Naive thymus-derived CD4-positive, alpha-beta T cell (primary cell): ENCODE measurements around the gene LRTM1. TPM values are rescaled to one million over a fixed set of nuclear protein-coding genes. Genes with fewer than 3 reads are reported as not detected.

Source experiments
- ATAC-seq: fragments of 150-1000 bp; cut with Tn5 transposase; 2 replicates; pipeline ENCODE4 v1.10.0; 2021; ENCODE audit warnings: mild to moderate bottlenecking, moderate library complexity
- CTCF ChIA-PET: fragments of 350-600 bp; sonication (Branson Sonifier 250); formaldehyde crosslinking; loops from one replicate; lab custom pipeline; 2021; ENCODE audit warnings: antibody characterized with exemption; lab: Charles Lee
- POLR2A ChIA-PET: fragments of 350-600 bp; sonication (Branson Sonifier 250); formaldehyde crosslinking; loops from one replicate; lab custom pipeline; 2021; ENCODE audit warnings: antibody characterized with exemption, inconsistent platforms; lab: Charles Lee
- DNase-seq, 9 donors: peaks; one replicate each; pipeline versions ENCODE4 v3.0.0 to v3.0.0-alpha.2; 2020 to 2022; ENCODE audit warnings: mixed read lengths in 1 of 9
- H3K27ac ChIP-seq: one replicate; pipeline ENCODE4 v1.7.0; 2013; ENCODE audit warnings: mild to moderate bottlenecking, low read depth, low read length, moderate library complexity
- H3K27me3 ChIP-seq, 2 donors: one replicate each; pipeline ENCODE4 v1.7.0; 2013; ENCODE audit warnings: low read length in 2 of 2, mild to moderate bottlenecking in 2 of 2, moderate library complexity in 2 of 2; ENCODE audit not compliant: control insufficient read depth in 2 of 2, insufficient read depth in 2 of 2
- H3K36me3 ChIP-seq, 3 experiments: 1 replicate in 2 of 3; 2 replicates in 1 of 3; pipeline ENCODE4 v1.7.0; 2013; ENCODE audit warnings: low read length in 3 of 3, mild to moderate bottlenecking in 3 of 3, moderate library complexity in 1 of 3; ENCODE audit not compliant: insufficient read depth in 3 of 3, control insufficient read depth in 2 of 3
- H3K4me1 ChIP-seq, 2 donors: one replicate each; pipeline ENCODE4 v1.7.0; 2013; ENCODE audit warnings: low read length in 2 of 2, mild to moderate bottlenecking in 2 of 2, moderate library complexity in 1 of 2; ENCODE audit not compliant: control insufficient read depth in 2 of 2, insufficient read depth in 2 of 2
- H3K4me3 ChIP-seq: 2 replicates; pipeline ENCODE4 v1.7.0; 2013; ENCODE audit warnings: mild to moderate bottlenecking, low read length
- H3K9me3 ChIP-seq, 3 experiments: 1 replicate in 2 of 3; 2 replicates in 1 of 3; pipeline ENCODE4 v1.7.0; 2013; ENCODE audit warnings: low read length in 3 of 3; ENCODE audit not compliant: control insufficient read depth in 2 of 3
- H3K27ac Mint-ChIP-seq, 9 donors: one replicate each; pipeline ENCODE4 v1.8.0; 2020 to 2022; ENCODE audit warnings: mixed read lengths in 9 of 9, mild to moderate bottlenecking in 8 of 9, moderate library complexity in 5 of 9, inconsistent platforms in 2 of 9
- H3K27me3 Mint-ChIP-seq, 5 donors: one replicate each; pipeline ENCODE4 v1.8.0; 2021 to 2022; ENCODE audit warnings: mixed read lengths in 5 of 5, mild to moderate bottlenecking in 1 of 5
- H3K36me3 Mint-ChIP-seq, 5 donors: one replicate each; pipeline ENCODE4 v1.8.0; 2020 to 2022; ENCODE audit warnings: mixed read lengths in 5 of 5, mild to moderate bottlenecking in 3 of 5, inconsistent platforms in 1 of 5
- H3K4me1 Mint-ChIP-seq, 7 donors: one replicate each; pipeline ENCODE4 v1.8.0; 2020 to 2022; ENCODE audit warnings: mixed read lengths in 7 of 7, mild to moderate bottlenecking in 3 of 7, inconsistent platforms in 1 of 7
- H3K4me3 Mint-ChIP-seq, 10 donors: one replicate each; pipeline ENCODE4 v1.8.0; 2020 to 2022; ENCODE audit warnings: mild to moderate bottlenecking in 10 of 10, mixed read lengths in 10 of 10, moderate library complexity in 6 of 10, inconsistent platforms in 2 of 10
- H3K9me3 Mint-ChIP-seq, 11 donors: one replicate each; pipeline ENCODE4 v1.8.0; 2020 to 2022; ENCODE audit warnings: mixed read lengths in 11 of 11, mild to moderate bottlenecking in 4 of 11, inconsistent platforms in 1 of 11, moderate library complexity in 1 of 11
- intact Hi-C, 2 donors: fragments of 100-400 bp; cut with micrococcal nuclease; formaldehyde crosslinking; loops; one replicate each; pipeline ENCODE4 v1.15.1; 2023
- polyA plus RNA-seq, 2 donors: library from polyadenylated mRNA; unstranded; fragments of 300-500 nt; fragmentation: Illumina TruSeq; gene quantifications; one replicate each; pipeline ENCODE4 v1.2.3, GENCODE V29; 2021
- total RNA-seq, 6 experiments: library from RNA in 5 of 6; stranded (reverse) in 5 of 6; gene quantifications; 1 replicate in 5 of 6; 2 replicates in 1 of 6; pipeline ENCODE4 v1.2.3 and lab custom pipeline; 2021 to 2026

LRTM1 gene
- total RNA-seq, result not detected
- polyA plus RNA-seq, result not detected
- not detected for total RNA-seq (lab: John Stamatoyannopoulos, UW)

DNA sequence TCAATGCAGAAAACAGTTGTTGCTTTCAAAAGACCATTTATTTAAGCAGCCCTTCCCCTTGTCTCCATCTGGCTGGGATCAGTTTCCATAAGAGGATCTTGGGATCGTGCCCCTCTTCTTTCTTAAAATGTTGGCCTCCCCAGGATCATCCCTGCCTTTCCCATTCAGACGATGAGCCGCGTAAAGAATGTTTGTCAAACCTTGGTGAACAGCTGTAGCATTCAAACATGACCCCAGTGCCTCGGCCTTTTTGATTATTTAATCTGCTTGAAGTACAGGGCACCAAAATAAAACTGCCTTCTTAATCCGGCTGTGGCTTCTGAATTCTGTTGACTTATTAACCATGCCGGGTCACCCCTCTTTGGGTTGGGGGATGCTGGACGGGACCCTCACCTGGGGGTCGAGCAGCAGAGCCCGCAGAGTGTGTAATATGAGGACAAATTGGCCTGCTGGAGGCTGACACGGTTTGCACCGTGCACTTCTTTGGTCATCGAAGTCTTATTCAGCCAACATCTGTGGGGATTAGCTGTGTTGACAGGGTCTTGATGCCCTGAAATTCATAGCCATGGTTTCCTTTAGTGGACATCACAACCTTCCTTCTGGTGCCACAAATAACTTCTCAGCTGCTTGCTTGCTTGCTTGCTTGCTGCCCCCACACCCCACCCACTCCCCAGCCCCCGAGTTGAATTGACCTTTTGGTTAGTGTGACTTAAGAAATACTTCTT, at the start of gene LRTM1:
TSS of gene LRTM1 (minus strand) at position 14 of the 725 bp plus-strand sequence. CDS start 148 bp downstream, outside the sequence.
- CTCF ChIA-PET, result no interaction called here
- Histone ChIP-seq H3K4me3 (no peak within 1 kb of the TSS), H3K27ac (no peak within 1 kb of the TSS), H3K36me3 (no peaks in the 10 kb centered on the region), H3K9me3 (no peaks in the 10 kb centered on the region), H3K27me3 (no peaks in the 10 kb centered on the region), H3K4me1 (no peaks in the 10 kb centered on the region)
- DNase-seq, result no peak
- Mint-ChIP-seq H3K9me3 (peaks cover 0 to 5% (median 2%) of the 10 kb centered on the region in 11 donors), H3K27me3 (peaks cover 0 to 12% (median 0%) of the 10 kb centered on the region in 5 donors), H3K4me3 (no peak within 1 kb of the TSS), H3K4me1 (no peaks in the 10 kb centered on the region), H3K27ac (no peak within 1 kb of the TSS), H3K36me3 (no peaks in the 10 kb centered on the region)
- POLR2A ChIA-PET, result no interaction called here
- no peak for ATAC-seq
- intact Hi-C loops, result no loop called here

DNA sequence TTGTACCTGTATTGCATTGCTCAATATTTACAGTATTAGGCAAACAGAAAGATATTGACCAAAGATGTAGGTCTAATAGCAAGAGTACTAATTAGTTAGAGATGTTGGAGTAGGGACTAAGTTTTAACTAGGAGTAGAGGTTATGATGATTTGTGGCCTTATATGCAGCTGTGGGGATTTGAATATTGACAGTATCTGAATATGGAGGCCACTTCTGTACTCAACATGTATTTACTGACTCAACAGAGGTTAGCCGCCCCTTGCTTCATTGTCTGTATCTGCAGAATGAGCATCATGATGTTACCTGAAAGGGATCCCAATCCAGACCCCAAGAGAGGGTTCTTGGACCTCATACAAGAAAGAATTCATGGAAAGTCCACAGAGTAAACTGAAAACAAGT, 49.6 kb upstream of the LRTM1 start:
- no peak overlapping the region for H3K4me3 ChIP-seq
- no peak overlapping the region for H3K4me3 Mint-ChIP-seq
- ChIA-PET CTCF (no interaction called here), POLR2A (no interaction called here)
- ATAC-seq, result no peak
- H3K4me1 ChIP-seq, result no peaks in the 10 kb centered on the region
- H3K9me3 Mint-ChIP-seq, result peaks cover 0 to 15% (median 5%) of the 10 kb centered on the region in 11 donors
- peaks cover 0 to 16% (median 0%) of the 10 kb centered on the region in 5 donors for H3K27me3 Mint-ChIP-seq
- H3K27me3 ChIP-seq, result peaks cover 0 to 2% of the 10 kb centered on the region in 2 donors
- no peaks in the 10 kb centered on the region for H3K9me3 ChIP-seq
- H3K36me3 Mint-ChIP-seq, result no peaks in the 10 kb centered on the region
- no peaks in the 10 kb centered on the region for H3K36me3 ChIP-seq
- no peak for DNase-seq
- H3K27ac ChIP-seq, result no peak overlapping the region
- intact Hi-C loops, result no loop called here
- H3K4me1 Mint-ChIP-seq, result no peaks in the 10 kb centered on the region
- H3K27ac Mint-ChIP-seq, result no peak overlapping the region

DNA sequence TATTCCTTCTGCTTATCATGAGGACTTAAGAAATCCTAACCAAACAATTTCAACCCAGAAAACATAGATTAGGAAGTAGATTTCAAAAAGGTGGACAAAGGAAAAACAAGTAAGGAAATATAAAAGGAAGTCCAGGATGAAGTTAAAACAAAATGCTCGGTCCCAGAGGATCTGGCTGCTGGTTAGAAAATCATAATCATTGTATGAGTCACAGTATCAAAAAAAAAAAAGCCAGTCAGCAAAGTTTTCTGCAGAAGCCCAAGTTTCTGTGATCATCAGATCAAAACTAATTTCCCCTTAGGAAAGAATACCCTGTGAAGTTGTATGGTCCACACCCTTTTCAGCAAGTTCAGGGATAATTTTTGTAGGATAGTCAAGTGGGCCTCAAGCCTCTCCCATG, 43.0 kb upstream of the LRTM1 start:
- Histone ChIP-seq H3K9me3 (no peaks in the 10 kb centered on the region), H3K36me3 (no peaks in the 10 kb centered on the region), H3K27ac (no peak overlapping the region), H3K4me3 (no peak overlapping the region), H3K4me1 (no peaks in the 10 kb centered on the region), H3K27me3 (no peaks in the 10 kb centered on the region)
- DNase-seq (no peak), ATAC-seq (no peak)
- no peak overlapping the region for H3K4me3 Mint-ChIP-seq
- H3K9me3 Mint-ChIP-seq, result peaks cover 0 to 13% (median 5%) of the 10 kb centered on the region in 11 donors
- POLR2A ChIA-PET, result no interaction called here
- CTCF ChIA-PET, result no interaction called here
- H3K36me3 Mint-ChIP-seq, result no peaks in the 10 kb centered on the region
- H3K27me3 Mint-ChIP-seq, result peaks cover 0 to 16% (median 0%) of the 10 kb centered on the region in 5 donors
- no peak overlapping the region for H3K27ac Mint-ChIP-seq
- no peaks in the 10 kb centered on the region for H3K4me1 Mint-ChIP-seq
- intact Hi-C loops, result no loop called here

DNA sequence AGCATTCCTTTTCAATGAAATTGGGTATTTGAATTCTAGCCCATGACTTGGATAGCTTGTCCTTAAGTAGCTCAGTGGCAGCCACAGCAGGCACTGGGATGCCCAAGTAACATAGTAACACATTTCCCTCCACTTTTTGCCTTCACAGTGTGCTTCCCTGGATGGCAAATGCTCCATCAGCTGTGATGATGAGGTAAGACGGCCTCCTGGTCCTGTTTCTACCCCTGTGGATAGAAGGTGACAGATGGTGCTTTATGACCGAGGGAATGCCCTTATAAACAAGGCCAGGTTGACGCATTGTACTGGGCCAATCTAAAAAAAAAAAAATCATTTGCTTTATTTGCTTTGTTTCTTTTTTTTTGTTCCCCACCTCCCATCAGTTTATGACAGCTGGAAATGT, 41.8 kb upstream of the LRTM1 start:
- H3K27ac Mint-ChIP-seq, result no peak overlapping the region
- Histone ChIP-seq H3K9me3 (no peaks in the 10 kb centered on the region), H3K36me3 (no peaks in the 10 kb centered on the region), H3K4me3 (no peak overlapping the region), H3K27me3 (no peaks in the 10 kb centered on the region), H3K27ac (no peak overlapping the region), H3K4me1 (no peaks in the 10 kb centered on the region)
- intact Hi-C loops, result no loop called here
- no peak overlapping the region for H3K4me3 Mint-ChIP-seq
- ATAC-seq (no peak), DNase-seq (no peak)
- H3K9me3 Mint-ChIP-seq, result peaks cover 0 to 15% (median 5%) of the 10 kb centered on the region in 11 donors
- POLR2A ChIA-PET, result interaction anchor here (0.7 kb wide), 1 partner anchor 54 kb away, joined by 3 read pairs; no protein-coding TSS in a partner anchor
- H3K27me3 Mint-ChIP-seq, result peaks cover 0 to 17% (median 0%) of the 10 kb centered on the region in 5 donors
- no peaks in the 10 kb centered on the region for H3K36me3 Mint-ChIP-seq
- CTCF ChIA-PET, result no interaction called here
- H3K4me1 Mint-ChIP-seq, result no peaks in the 10 kb centered on the region

DNA sequence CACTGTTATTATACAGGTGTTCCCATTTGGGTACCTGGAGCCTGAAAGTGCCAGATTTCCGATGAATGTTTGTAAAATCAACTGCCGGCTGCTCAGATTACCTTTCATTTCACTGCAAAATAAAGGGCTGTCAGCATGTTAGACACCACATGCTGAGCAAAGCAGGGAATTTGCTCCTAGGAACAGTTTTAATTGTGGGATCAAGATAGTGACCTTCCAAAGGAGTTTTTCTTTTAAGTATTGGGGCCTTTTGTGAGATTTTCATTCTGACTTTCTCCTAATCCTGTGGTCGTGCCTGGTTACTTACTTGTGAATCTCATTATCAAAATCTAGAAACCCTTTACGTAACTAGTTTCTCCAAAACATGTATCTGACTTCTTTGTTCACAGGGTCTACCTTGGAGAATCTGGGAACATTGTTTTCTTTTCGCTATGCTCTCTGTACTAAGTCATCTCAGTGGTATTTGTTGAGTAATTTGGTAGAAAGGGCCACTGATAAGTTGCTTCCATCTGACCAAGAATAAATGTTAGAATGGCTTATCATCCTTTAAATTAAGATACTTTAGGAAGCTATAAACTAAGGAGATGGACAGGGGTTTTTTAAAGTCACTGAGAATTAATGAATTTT, 40.8 kb upstream of the LRTM1 start:
- no peak overlapping the region for H3K4me3 Mint-ChIP-seq
- Histone ChIP-seq H3K27ac (no peak overlapping the region), H3K9me3 (no peaks in the 10 kb centered on the region), H3K4me1 (no peaks in the 10 kb centered on the region), H3K27me3 (no peaks in the 10 kb centered on the region), H3K4me3 (no peak overlapping the region), H3K36me3 (no peaks in the 10 kb centered on the region)
- ATAC-seq (no peak), DNase-seq (no peak)
- intact Hi-C loops, result no loop called here
- ChIA-PET POLR2A (no interaction called here), CTCF (no interaction called here)
- no peak overlapping the region for H3K27ac Mint-ChIP-seq
- peaks cover 0 to 13% (median 3%) of the 10 kb centered on the region in 11 donors for H3K9me3 Mint-ChIP-seq
- H3K4me1 Mint-ChIP-seq, result no peaks in the 10 kb centered on the region
- H3K27me3 Mint-ChIP-seq, result peaks cover 0 to 8% (median 0%) of the 10 kb centered on the region in 5 donors
- no peaks in the 10 kb centered on the region for H3K36me3 Mint-ChIP-seq

DNA sequence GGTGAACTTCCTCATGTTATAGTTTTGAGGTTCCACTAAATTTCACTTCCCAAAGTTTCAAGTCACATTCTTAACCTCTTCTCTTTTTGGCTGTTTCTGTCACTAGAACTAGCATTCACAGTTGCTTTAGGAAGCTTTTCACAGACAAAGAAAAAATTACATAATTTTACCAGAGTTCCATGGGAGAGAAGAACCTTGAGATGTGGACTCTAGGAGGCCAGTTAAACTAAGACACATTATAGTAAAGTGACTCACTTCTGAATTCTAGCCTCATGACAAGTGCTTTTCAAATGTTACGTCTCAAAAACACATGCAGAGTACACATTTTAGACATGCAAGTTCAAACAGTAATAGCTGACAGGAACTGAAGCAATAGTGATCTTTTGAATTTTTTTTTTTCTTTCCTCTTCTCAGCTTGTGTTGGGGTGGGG, 39.9 kb upstream of the LRTM1 start:
- Histone ChIP-seq H3K9me3 (no peaks in the 10 kb centered on the region), H3K4me3 (no peak overlapping the region), H3K36me3 (no peaks in the 10 kb centered on the region), H3K27me3 (no peaks in the 10 kb centered on the region), H3K27ac (no peak overlapping the region), H3K4me1 (no peaks in the 10 kb centered on the region)
- Mint-ChIP-seq H3K36me3 (no peaks in the 10 kb centered on the region), H3K4me1 (no peaks in the 10 kb centered on the region), H3K9me3 (peaks cover 0 to 13% (median 3%) of the 10 kb centered on the region in 11 donors), H3K27me3 (peaks cover 0 to 5% (median 0%) of the 10 kb centered on the region in 5 donors), H3K4me3 (no peak overlapping the region), H3K27ac (no peak overlapping the region)
- ATAC-seq, result peak; percentile 64
- DNase-seq, result no peak
- ChIA-PET CTCF (no interaction called here), POLR2A (no interaction called here)
- intact Hi-C loops, result no loop called here
